GM12891 (cell line): ENCODE measurements around the gene BCKDK.

Experiments
- POLR2A ChIP-seq: IDR thresholded peaks from 2 replicates; pipeline ENCODE4 v1.6.1; 2011; ENCODE audit warnings: low read depth, low read length, control low read depth
- POLR2AphosphoS5 ChIP-seq: IDR thresholded peaks from 2 replicates; pipeline ENCODE4 v1.6.1; 2011; ENCODE audit warnings: low read depth, low read length, control low read depth

GRCh38 chr16:31114468-31114867 is 6.3 kb downstream of the BCKDK start:
- TF ChIP-seq POLR2AphosphoS5 (no peak), POLR2A (no peak)
